PC-3 (cell line): ENCODE data around the gene PIPOX. TPM values are rescaled to one million over a fixed set of nuclear protein-coding genes. Genes with fewer than 3 reads are reported as not detected.

Experiments used
- ATAC-seq: fragments of 200-7000 bp; cut with Tn5 transposase; 2 replicates; pipeline ENCODE4 v1.9.1; 2020; ENCODE audit warnings: mild to moderate bottlenecking, moderate library complexity
- BruUV-seq: library from RNA; stranded (reverse); fragments of 400-500 nt; replicated peaks from 2 replicates; lab custom pipeline; 2021; lab: Mats Ljungman, UMichigan
- CTCF ChIA-PET: fragments of 300-600 bp; sonication (Branson Sonifier 250); formaldehyde crosslinking; loops from one replicate; lab custom pipeline; 2022; ENCODE audit warnings: antibody characterized with exemption; lab: Charles Lee
- POLR2A ChIA-PET: fragments of 300-600 bp; sonication (Branson Sonifier 250); formaldehyde crosslinking; loops from one replicate; lab custom pipeline; 2022; ENCODE audit warnings: antibody characterized with exemption; ENCODE audit not compliant: unreplicated experiment; lab: Charles Lee
- DNase-seq: peaks from one replicate; pipeline ENCODE4 v3.0.0-alpha.2; 2015
- H2AFZ ChIP-seq: fragments of 300-600 bp; sonication (generic); 2 replicates; pipeline ENCODE4 v1.6.0; 2016; ENCODE audit warnings: antibody characterized with exemption, low read length
- H3F3A ChIP-seq: fragments of 300-600 bp; sonication (generic); one replicate; pipeline ENCODE4 v1.6.0; 2017; ENCODE audit warnings: antibody characterized with exemption, low read length, control low read depth, mild to moderate bottlenecking; ENCODE audit not compliant: unreplicated experiment
- H3K27ac ChIP-seq: fragments of 300-600 bp; sonication (generic); 2 replicates; pipeline ENCODE4 v1.5.1; 2016; ENCODE audit warnings: mild to moderate bottlenecking, low read length
- H3K27me3 ChIP-seq: fragments of 300-600 bp; sonication (generic); 2 replicates; pipeline ENCODE4 v1.6.1; 2016; ENCODE audit warnings: low read length, mixed read lengths
- H3K36me3 ChIP-seq: fragments of 300-600 bp; sonication (generic); 2 replicates; pipeline ENCODE4 v1.6.1; 2016; ENCODE audit warnings: low read depth, mixed run types, low read length, mixed read lengths
- H3K4me1 ChIP-seq: fragments of 300-600 bp; sonication (generic); 2 replicates; pipeline ENCODE4 v1.5.1; 2016; ENCODE audit warnings: low read length; ENCODE audit not compliant: insufficient read depth
- H3K4me2 ChIP-seq: fragments of 300-600 bp; sonication (generic); 2 replicates; pipeline ENCODE4 v1.6.0; 2016; ENCODE audit warnings: low read length
- H3K4me3 ChIP-seq: fragments of 300-600 bp; sonication (generic); 2 replicates; pipeline ENCODE4 v1.5.1; 2016; ENCODE audit warnings: mild to moderate bottlenecking, low read length, mixed read lengths
- H3K79me2 ChIP-seq: fragments of 300-600 bp; sonication (generic); 2 replicates; pipeline ENCODE4 v1.6.1; 2017; ENCODE audit warnings: low read length, mixed read lengths
- H3K9ac ChIP-seq: fragments of 300-600 bp; sonication (generic); 2 replicates; pipeline ENCODE4 v1.6.0; 2016; ENCODE audit warnings: mild to moderate bottlenecking, low read length
- H3K9me2 ChIP-seq: fragments of 300-600 bp; sonication (generic); replicated peaks from 2 replicates; pipeline ENCODE4 v1.6.1; 2016; ENCODE audit warnings: mixed run types, low read length, mixed read lengths
- H3K9me3 ChIP-seq: fragments of 300-600 bp; sonication (generic); 2 replicates; pipeline ENCODE4 v1.6.1; 2016; ENCODE audit warnings: low read length, mixed read lengths
- H4K20me1 ChIP-seq: fragments of 300-600 bp; sonication (generic); 2 replicates; pipeline ENCODE4 v1.6.1; 2016; ENCODE audit warnings: low read length, mixed read lengths
- EZH2 ChIP-seq: fragments of 300-600 bp; sonication (generic); IDR thresholded peaks from one replicate; pipeline ENCODE4 v1.6.1; 2017; ENCODE audit warnings: antibody characterized with exemption, mild to moderate bottlenecking, low read length; ENCODE audit not compliant: unreplicated experiment
- EZH2phosphoT487 ChIP-seq: fragments of 300-600 bp; sonication (generic); IDR thresholded peaks from 2 replicates; pipeline ENCODE4 v1.6.1; 2018; ENCODE audit warnings: mild to moderate bottlenecking, antibody characterized with exemption, low read length, borderline replicate concordance
- intact Hi-C: fragments of 100-400 bp; cut with micrococcal nuclease; formaldehyde crosslinking; loops from 2 replicates; pipeline ENCODE4 v1.9.0; 2023
- total RNA-seq: library from RNA; depleted of rRNA; stranded (reverse); fragments of >200 nt; gene quantifications from 2 replicates; pipeline ENCODE4 v1.2.3, GENCODE V29; 2014
- TF ChIP-seq, protein P1 (sequence below): fragments of 300-600 bp; sonication (generic); conservative IDR thresholded peaks from 2 replicates; pipeline ENCODE4 v1.5.1; 2017; ENCODE audit warnings: antibody characterized with exemption, low read depth, mild to moderate bottlenecking, low read length

The PIPOX gene
- total RNA-seq, 1 experiment from 2014 or later: 0.87 TPM

DNA sequence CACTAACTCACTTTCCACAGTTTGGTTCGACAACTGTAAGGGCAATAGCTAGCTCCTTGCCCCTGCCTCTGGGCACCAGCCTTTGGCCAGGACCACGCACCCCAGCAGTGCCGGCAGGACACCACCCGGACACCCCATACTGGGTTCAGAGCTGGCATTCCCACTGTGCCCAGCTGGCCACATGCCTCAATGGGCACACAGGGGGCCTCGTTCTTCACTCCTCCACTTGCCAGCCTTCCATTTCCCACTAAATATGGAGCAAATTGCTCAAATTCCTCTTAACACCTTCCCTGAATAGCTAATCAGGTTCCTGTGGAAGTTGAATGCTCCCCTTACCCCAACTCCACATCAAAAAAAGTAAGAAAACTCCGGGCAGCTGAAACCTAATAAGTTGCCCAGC, 52.5 kb downstream of the PIPOX start:
- Histone ChIP-seq H3K4me2 (no peak overlapping the region), H4K20me1 (no peaks in the 10 kb centered on the region), H2AFZ (no peak overlapping the region), H3K4me1 (no peaks in the 10 kb centered on the region), H3K9me2 (no peaks in the 10 kb centered on the region), H3K36me3 (no peaks in the 10 kb centered on the region), H3K4me3 (no peak overlapping the region), H3K79me2 (no peaks in the 10 kb centered on the region), H3K9ac (no peak overlapping the region), H3K27me3 (no peaks in the 10 kb centered on the region), H3K27ac (no peak overlapping the region), H3K9me3 (no peaks in the 10 kb centered on the region), H3F3A (no peaks in the 10 kb centered on the region)
- TF ChIP-seq, protein P1, sequence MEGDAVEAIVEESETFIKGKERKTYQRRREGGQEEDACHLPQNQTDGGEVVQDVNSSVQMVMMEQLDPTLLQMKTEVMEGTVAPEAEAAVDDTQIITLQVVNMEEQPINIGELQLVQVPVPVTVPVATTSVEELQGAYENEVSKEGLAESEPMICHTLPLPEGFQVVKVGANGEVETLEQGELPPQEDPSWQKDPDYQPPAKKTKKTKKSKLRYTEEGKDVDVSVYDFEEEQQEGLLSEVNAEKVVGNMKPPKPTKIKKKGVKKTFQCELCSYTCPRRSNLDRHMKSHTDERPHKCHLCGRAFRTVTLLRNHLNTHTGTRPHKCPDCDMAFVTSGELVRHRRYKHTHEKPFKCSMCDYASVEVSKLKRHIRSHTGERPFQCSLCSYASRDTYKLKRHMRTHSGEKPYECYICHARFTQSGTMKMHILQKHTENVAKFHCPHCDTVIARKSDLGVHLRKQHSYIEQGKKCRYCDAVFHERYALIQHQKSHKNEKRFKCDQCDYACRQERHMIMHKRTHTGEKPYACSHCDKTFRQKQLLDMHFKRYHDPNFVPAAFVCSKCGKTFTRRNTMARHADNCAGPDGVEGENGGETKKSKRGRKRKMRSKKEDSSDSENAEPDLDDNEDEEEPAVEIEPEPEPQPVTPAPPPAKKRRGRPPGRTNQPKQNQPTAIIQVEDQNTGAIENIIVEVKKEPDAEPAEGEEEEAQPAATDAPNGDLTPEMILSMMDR: no peak
- no peak for TF ChIP-seq EZH2
- TF ChIP-seq EZH2phosphoT487: no peak
- ATAC-seq (no peak), DNase-seq (no peak)
- BruUV-seq: no TSS peak
- intact Hi-C loops: no loop called here
- POLR2A ChIA-PET: interaction anchor here (0.6 kb wide), 1 partner anchor 376 kb away, joined by 4 read pairs; the partner anchor contains the start of gene RPL23A
- CTCF ChIA-PET: no interaction called here

DNA sequence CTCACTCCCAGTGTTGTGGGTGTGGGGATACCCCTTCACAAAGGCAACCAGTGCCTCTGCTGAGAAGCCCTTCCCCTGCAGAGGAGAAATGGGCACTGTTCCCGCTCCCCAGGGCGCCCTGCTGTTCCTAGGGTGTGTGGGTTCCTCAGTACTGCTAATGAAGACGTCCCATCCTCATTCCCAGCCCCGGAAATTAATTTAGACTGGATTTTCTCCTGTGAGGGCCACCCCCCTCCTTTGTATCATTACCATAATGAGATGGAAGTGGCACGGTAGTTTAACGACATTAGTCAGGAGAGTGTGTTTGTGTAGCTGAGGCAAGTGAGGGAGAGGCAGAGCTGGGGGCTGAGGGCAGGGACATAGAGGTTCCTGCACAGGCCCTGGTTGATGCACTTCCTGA, 53.2 kb downstream of the PIPOX start:
- H3K4me1 ChIP-seq: no peaks in the 10 kb centered on the region
- BruUV-seq: no TSS peak
- H3K4me2 ChIP-seq: no peak overlapping the region
- ChIA-PET POLR2A (no interaction called here), CTCF (no interaction called here)
- no peak for DNase-seq
- no peak overlapping the region for H3K9ac ChIP-seq
- no peak for ATAC-seq
- no peaks in the 10 kb centered on the region for H3K36me3 ChIP-seq
- H3K9me3 ChIP-seq: no peaks in the 10 kb centered on the region
- H3K79me2 ChIP-seq: no peaks in the 10 kb centered on the region
- TF ChIP-seq, protein P1: no peak
- TF ChIP-seq EZH2phosphoT487 (no peak), EZH2 (no peak)
- no peak overlapping the region for H3K27ac ChIP-seq
- no peak overlapping the region for H3K4me3 ChIP-seq
- H3K27me3 ChIP-seq: no peaks in the 10 kb centered on the region
- H4K20me1 ChIP-seq: no peaks in the 10 kb centered on the region
- H2AFZ ChIP-seq: no peak overlapping the region
- H3F3A ChIP-seq: no peaks in the 10 kb centered on the region
- intact Hi-C loops: no loop called here
- no peaks in the 10 kb centered on the region for H3K9me2 ChIP-seq

DNA sequence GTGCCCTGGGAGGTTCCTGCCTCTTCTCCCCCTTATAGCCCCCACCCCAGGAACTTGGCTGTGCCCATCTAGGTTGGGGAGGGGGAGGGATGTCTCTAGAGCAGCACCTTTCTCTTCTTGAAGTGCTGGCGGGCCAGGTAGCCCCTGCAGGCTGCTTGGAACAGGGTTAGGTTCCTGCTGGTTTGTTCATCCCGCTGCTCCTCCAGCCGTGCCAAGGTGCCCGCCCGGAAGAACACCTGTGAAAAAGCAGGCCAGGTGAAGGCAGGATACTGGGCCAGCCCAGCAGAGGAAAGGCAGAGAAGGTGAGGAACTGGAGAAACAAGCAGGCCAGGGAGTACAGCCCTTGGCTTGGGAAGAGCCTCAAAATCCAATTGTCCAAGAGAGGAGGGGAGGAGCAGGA, 56.6 kb downstream of the PIPOX start:
- ATAC-seq (no peak), DNase-seq (no peak)
- no peaks in the 10 kb centered on the region for H3K36me3 ChIP-seq
- no peak overlapping the region for H2AFZ ChIP-seq
- TF ChIP-seq EZH2: no peak
- TF ChIP-seq EZH2phosphoT487: no peak
- TF ChIP-seq, protein P1: no peak
- H3K4me2 ChIP-seq: no peak overlapping the region
- H3K27ac ChIP-seq: no peak overlapping the region
- CTCF ChIA-PET: no interaction called here
- BruUV-seq: no TSS peak
- no peaks in the 10 kb centered on the region for H3F3A ChIP-seq
- H3K79me2 ChIP-seq: no peaks in the 10 kb centered on the region
- H3K9ac ChIP-seq: no peak overlapping the region
- H4K20me1 ChIP-seq: no peaks in the 10 kb centered on the region
- POLR2A ChIA-PET: no interaction called here
- H3K9me3 ChIP-seq: no peaks in the 10 kb centered on the region
- intact Hi-C loops: no loop called here
- no peaks in the 10 kb centered on the region for H3K9me2 ChIP-seq
- H3K4me1 ChIP-seq: no peaks in the 10 kb centered on the region
- H3K4me3 ChIP-seq: no peak overlapping the region
- H3K27me3 ChIP-seq: no peaks in the 10 kb centered on the region
